Embryonic facial prominence (tissue), 1 donor: Measurements from ENCODE around the gene MACF1.
"Not testable (repeated sequence)": the region's sequence is repeated elsewhere in the genome, so short reads cannot be mapped to it uniquely, and the experiment has no call there.

Experiments
- DNase-seq: peaks from one replicate; pipeline ENCODE4 v3.0.0-alpha.2; 2016; ENCODE audit errors: extremely low spot score

The MACF1 gene

DNA sequence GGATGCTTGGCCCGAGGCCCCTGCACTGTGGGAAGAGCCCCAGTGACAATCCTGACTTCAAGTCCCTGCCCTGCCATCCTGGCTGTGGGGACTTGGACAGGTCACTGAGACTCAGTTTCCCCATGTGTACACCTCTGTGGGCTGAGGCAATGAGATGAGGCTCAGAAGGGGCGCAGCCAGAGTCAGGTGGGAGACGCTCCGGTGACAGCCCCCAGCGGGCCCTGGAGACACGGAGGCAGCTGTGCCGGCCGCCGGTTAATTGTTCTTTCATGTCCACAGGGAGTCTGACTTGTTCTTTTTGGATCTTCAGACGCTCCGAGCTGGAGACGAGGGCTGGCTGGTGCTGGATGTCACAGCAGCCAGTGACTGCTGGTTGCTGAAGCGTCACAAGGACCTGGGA is 307.0 kb downstream of the MACF1 start:
- DNase-seq, result not testable (repeated sequence)

DNA sequence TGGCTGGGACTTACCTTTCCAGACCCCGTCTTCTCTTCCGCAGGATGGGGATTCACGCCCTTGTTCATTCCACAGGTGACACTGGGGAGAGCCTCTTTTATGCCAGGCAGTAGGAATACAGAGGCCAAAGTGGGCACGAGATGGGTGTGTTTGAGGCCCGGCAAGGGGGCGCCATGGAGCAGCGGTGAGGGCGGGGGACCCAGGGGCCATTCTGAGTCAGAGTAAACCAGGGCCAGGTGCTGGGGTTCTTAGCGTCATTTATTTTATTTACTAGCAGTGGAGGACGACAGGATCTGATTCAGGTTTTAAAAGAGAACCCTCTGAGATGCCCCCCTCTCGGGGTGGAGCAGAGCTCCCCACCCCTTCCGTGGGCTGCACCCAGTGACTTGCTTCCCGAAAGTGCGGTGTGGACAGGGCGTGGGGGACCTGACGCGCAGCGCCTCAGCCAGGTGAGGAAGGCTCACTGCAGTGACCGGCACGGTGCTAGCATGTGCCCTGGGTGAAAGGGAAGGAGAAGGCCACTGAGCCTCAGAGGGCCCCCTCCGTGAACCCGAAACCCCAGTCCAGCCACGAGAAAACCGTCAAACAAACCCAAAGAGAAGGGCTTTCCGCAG is 307.8 kb downstream of the MACF1 start:
- DNase-seq, result not testable (repeated sequence)

DNA sequence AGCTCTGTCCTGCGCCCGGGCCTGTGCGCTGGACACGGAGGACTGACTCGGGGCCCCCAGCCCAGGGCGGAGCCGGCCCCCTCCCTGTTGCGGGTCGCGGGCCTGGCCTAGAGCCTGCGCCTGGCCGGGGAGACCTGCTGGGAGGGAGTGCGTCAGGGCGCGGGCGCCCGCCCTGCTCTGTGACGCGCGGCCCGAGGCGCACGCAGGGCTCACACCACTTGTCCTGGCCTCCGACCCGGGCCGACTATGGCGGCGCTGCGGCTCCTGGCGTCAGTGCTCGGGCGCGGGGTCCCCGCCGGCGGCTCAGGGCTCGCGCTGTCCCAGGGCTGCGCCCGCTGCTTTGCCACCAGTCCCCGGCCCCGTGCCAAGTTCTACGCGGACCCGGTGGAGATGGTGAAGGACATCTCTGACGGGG is 310.2 kb downstream of the MACF1 start:
- not testable (repeated sequence) for DNase-seq

DNA sequence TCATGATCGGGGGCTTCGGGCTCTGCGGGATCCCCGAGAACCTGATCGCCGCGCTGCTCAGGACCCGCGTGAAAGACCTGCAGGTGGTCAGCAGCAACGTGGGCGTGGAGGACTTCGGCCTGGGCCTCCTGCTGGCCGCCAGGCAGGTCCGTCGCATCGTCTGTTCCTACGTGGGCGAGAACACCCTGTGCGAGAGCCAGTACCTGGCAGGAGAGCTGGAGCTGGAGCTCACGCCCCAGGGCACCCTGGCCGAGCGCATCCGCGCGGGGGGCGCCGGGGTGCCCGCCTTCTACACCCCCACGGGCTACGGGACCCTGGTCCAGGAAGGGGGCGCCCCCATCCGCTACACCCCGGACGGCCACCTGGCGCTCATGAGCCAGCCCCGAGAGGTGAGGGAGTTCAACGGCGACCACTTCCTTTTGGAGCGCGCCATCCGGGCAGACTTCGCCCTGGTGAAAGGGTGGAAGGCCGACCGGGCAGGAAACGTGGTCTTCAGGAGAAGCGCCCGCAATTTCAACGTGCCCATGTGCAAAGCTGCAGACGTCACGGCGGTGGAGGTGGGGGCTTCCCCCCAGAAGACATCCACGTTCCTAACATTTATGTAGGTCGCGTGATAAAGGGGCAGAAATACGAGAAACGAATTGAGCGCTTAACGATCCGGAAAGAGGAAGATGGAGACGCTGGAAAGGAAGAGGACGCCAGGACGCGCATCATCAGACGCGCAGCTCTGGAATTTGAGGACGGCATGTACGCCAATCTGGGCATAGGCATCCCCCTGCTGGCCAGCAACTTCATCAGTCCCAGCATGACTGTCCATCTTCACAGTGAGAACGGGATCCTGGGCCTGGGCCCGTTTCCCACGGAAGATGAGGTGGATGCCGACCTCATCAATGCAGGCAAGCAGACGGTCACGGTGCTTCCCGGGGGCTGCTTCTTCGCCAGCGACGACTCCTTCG is 310.9 kb downstream of the MACF1 start:
- not testable (repeated sequence) for DNase-seq

DNA sequence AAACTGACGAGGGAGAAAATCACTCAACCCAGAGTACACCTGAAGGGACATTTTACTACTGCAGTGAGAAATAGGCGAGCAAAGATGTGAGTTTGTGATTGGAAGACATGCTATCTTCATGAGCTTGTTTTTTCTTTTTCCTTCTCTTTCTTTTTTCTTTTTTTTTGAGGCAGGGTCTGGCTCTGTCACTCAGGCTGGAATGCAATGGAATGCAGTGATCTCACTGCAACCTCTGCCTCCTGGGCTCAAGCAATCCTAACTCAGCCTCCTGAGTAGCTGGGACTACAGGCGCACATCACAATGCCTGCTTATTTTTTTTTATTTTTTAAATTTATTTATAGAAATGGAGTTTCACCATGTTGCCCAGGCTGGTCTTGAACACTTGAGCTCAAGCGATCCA is 312.3 kb downstream of the MACF1 start:
- DNase-seq, result not testable (repeated sequence)

DNA sequence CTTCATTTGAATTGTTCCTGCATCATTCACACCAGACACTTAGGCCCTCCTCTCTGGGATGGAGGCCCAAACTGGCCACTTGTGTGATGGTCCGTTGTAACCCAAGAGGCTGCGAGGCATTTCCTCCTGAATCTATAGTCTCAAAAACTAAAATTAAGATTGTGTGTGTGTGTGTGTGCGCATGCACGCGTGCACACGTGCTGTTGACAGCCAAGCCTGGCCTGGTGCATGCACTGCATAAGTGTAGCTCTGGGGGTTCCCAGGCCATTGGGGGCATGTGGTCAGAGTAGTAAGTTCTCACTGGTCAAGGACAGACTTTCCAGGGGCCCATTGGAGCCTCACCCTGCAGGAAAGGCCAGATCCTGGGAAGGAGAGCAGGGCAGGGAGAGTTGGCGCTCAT is 313.4 kb downstream of the MACF1 start:
- not testable (repeated sequence) for DNase-seq

DNA sequence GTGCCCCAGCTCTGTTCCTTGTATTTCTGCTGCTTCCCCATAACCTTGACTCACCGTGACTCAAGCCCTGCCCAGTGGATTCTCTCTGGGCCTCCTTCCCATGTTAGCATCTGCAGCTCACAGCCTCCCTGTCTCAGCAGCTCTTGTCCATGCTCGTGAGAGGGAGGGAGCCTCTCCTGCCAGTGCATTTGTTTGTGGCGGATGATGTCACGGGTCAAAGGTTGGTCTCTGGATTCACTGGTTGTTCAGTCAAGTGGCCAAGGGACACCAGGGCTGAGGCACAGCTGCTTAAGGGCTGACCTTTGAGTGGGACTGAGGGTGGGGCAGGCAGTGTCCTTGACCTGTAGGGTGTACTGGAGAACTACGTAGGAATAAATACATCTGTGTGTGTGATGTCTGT is 314.9 kb downstream of the MACF1 start:
- not testable (repeated sequence) for DNase-seq

DNA sequence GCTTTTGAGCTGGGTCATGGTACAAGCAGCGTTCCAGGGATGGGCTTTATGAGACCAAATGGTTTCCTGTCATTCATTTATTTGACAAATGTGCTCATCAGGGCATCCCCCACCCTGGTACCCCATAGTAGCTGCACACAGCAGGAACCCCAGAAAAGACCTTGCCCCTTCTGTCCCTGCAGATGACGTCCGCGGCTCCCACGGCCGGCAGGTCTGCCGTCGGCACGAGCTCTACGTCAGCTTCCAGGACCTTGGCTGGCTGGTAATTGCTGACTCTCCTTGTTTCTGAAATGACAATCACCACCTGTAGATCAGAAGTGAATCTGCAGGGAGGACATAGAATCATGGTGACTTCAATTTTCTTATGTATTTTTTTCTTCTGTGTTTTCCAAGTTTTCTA is 317.7 kb downstream of the MACF1 start:
- DNase-seq, result not testable (repeated sequence)

DNA sequence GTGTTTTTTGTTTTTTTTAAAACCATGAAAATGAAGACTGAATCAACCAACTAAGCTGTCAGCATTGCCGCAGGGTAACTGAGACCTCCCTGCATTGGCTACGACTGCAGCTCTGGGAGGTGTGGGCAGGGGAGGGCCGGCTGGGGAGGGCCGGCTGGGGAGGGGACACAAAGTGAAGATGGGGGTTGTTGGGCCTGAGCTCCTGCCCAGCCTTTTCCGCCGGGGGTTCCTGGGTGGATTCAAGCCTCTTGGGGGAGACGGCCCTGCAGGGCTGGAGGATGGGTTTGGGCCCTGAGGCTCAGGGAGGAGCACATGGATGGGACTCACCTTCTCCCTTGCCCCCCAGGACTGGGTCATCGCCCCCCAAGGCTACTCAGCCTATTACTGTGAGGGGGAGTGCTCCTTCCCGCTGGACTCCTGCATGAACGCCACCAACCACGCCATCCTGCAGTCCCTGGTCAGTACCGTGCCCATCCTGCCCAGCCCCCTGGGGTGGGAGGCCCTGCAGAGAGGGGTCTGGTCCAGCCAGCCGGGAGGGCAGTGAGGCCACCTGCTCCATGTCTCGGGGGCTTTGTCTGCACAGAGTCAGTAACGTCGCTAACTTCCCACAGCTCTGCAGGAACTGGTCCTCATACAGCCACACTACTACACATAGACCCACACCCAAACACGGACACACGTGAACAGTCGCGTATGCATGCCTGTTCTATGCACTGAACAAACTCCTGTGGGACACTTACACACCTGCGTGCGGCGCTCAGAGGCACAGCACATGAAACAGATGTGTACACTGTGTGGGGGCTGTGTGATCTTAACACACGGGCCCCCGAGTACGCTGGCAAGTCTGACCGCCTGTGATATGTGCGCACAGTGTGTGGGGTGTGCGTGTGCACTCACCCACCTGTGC is 318.4 kb downstream of the MACF1 start:
- DNase-seq, result no peak

DNA sequence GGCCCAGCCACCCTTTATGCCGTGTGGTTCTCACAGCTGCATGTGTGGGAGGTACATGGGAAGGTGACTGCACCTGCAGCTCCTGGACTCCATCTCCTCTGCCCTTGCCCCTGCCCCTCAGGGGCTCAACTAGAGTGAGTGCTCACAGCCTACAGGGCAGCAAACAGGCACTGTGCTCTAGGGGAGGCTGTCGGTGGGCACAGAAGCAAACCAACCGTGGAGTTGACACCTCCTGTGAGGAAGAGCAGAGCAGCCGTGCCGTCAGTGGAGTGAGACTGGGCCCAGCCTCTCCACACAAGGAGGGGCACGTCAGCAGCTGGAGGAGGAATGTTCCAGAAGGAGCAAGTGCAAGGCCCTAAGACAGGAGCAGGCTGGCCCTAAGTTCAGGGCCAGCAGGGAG is 319.7 kb downstream of the MACF1 start:
- DNase-seq, result no peak

DNA sequence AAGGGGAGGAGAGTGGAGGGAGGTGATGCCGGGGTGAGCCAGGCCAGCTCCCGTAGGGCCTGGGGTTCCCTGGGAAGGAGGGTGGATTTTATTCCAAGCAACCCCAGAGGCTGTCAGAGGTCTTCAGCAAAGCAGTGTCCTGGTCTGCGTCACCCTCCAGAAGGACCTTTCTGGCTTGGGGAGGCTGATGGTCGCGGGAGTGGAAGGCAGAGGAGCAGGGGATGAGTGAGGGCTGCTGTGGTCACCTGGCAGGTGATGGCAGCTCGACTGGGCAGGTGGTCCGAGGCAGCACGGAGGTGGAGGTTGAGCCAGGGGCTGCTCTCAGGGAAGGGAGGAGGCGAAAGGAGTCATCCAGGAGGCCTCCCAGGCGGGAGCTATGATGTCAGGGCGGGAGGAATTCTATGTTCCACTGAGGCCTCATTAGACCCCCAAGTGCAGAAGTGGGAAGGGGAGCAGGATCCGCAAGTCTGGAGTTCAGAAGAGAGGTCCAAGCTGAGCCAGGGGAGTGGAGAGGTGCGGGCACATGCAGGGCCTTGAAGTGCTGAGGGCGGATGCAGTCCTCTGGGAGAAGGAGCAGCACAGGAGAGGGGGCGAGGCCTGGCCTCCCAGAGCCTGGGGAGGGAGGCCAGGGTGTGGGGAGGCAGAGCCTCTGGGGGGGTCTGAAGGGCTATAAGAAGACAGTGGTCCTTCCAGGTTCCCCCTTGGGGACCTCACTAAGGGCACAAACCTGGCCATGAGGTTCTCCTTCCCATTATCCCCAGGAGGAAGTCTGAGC is 320.3 kb downstream of the MACF1 start:
- DNase-seq, result no peak

DNA sequence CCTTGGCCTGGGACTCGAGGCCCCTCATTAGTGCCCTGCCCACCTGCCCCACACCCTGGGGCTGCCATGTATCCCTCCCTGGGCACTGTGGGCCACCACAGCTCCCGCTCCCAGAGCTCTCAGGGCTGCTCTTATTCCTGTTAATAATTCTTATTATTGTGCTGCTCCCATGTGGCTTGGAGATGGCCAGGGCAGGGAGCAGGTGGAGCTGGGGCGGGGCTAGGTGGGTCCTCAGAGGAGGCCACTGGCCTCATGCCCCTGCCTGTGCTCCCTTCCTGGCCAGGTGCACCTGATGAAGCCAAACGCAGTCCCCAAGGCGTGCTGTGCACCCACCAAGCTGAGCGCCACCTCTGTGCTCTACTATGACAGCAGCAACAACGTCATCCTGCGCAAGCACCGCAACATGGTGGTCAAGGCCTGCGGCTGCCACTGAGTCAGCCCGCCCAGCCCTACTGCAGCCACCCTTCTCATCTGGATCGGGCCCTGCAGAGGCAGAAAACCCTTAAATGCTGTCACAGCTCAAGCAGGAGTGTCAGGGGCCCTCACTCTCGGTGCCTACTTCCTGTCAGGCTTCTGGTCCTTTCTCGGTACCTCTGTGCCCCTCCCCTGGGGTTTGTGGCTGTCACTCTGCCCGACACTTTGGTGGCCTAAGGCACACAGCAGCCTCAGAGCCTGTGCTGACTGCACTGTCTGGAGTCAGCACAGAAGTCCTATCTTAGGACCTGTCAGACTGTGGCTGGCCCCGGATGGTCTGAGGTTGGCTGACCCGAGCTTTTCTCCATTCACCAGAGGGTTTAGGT is 321.1 kb downstream of the MACF1 start:
- DNase-seq, result no peak

DNA sequence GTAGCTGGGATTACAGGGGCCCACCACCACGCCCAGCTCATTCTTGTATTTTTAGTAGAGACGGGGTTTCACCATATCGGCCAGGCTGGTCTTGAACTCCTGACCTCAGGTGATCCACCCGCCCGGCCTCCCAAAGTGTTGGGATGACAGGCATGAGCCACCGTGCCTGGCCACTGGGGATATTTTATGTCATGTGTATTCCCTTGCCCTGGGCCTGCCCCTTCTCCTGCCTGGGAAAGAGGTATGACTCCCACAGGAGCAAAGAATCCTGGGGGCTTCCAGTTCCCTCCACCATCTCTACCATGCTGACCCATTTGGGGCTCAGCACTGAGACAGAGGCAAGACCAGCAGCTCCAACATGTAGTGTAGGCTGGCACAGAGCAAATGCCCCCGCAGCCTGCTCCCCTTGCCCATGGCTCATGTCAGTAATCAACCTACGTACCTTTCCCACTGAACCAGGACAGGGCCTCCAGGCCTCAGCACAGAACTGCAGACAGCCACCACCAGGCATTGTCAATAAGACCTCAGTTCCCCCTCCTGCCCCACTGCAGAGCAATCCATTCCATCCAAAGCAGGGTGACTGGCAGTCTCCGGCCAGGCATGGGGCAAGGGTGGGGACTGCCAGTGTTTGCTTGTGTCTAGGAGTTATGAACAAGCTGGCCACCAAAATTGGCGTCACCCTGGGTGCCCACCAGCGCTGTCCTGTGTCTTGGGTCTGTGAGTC is 322.1 kb downstream of the MACF1 start:
- no peak for DNase-seq

DNA sequence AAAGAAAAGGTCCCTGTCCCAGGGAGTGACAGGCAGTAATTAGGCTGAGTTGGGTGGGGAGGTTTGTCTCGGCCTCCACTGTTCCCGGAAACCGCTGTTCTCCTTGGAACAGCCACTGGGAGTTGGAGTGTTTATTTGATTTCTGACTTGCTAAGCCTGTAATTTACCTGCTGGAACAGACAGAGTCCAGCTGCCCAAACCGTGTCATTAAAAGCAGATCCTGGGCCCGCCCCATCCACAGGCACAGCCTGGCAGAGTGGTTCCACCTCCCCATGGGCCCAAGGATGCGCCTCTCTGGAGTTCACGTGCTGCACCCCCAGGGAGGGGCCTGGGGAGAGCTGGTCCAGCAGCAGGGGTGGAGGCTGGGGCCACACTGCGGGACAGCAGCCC is 322.7 kb downstream of the MACF1 start:
- DNase-seq, result not testable (repeated sequence)

DNA sequence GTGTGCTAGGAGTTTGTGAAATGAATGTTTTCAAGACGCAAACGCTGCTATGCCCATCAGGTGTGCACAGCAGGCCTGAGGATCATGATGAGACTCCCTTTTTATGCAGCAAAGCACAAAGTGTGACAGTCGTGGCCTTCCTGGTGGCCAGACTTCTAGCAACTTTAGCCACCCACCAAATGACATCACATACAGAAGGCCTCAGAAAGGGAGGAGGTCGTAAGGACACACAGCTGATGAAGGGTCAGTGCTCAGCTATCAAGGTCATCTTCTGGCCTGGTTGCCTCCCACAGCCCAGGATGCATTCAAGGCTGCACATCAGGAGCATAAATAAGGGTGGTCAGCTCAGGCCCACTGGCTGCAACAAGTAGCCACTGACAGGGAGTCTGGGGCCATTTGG is 323.6 kb downstream of the MACF1 start:
- DNase-seq, result no peak

DNA sequence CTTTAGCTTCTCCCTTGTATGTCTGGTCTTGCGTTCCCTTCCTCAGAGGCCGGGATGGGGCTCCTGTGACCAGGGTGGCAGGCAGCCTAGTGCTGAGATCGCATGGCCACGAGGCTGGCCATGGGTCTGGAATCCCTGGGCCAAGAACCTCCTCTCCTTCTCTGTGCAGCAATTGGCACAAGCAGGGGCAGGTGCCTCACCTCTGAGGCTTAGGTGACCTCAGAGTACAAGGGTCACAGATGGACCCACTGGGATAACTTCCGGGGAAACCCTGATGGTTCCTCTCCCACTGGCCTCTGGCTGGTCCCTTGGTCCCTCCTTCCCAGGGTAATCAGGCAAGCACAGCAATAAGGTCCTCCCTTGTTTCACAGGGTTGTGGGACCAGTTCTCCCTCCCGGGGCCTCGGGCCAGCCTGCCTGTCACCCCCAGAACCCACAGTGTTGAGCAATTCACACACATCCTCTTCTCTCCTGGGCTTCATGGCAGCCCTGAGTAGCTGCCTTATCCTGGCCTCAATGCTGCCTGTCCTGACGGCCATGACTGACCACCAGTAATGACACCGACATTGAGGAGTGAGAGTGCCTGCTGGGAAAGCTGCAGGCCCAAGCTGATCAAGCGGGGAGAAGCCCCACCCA is 325.5 kb downstream of the MACF1 start:
- no peak for DNase-seq

DNA sequence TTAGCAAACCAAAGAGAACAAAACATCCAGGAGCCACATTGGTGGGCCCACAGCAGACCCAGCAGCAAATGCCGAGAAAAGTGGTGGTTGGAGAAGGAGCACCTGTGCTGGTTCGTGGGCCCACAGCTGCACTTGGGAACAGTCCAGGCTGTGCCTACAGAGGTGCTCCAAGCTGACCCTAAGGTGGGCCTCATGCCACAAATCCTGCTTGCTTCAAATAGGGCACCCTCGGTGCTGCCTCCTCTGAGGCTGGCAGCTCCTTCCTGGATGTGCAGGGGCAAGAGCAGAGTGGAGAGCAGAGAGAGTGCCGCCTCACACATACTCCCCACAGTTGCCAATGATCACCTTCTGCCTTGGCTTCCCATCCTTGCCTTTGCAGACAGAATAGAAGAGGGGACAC is 327.0 kb downstream of the MACF1 start:
- no peak for DNase-seq

DNA sequence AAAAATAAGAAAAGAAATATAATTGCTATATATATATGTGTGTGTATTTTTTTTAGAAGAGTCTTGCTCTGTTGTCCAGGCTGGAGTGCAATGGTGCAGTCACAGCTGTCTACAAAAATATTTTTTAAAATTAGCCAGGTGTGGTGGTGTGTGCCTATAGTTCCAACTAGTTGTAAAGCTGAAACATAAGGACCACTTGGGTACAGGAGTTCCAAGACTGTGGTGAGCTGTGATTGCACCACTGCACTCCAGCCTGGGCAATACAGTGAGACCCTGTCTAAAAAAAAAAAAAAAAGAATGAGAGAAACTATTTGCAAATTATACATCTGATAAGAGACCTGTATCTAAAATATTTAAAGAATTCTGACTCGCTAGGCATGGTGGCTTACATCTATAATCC is 328.9 kb downstream of the MACF1 start:
- DNase-seq, result no peak
